ENCODE measurements around the gene LARP4B.
"Not testable (repeated sequence)": the region's sequence is repeated elsewhere in the genome, so short reads cannot be mapped to it uniquely, and the experiment has no call there.

LARP4B gene

DNA sequence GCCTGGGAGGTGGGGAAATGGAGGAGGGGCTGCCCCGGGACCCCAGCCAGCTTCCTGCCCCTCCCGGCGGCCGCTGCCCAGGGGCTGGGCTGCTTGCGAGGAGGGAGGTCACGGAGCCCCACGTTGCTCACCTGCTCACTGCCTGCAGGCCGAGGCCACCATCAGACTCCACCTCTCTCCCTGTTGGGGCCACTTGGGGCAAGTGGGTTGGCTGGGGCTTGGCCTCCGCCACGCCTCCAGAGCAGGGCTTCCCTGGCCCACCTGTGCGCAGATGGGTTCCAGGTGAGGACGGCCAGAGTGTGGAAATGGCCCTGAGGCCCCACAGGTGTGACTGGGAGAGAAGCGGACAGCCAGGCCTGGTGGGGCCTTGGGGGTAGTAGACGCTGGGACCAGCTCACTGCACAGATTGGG, 159.3 kb downstream of the LARP4B start:
- H3K27me3 ChIP-seq (ENCODE audit: control insufficient read depth, insufficient read depth, low read length), result no peaks in the 10 kb centered on the region
- no peaks in the 10 kb centered on the region for H3K4me1 ChIP-seq (ENCODE audit: control insufficient read depth, insufficient read depth, low read length)
- H3K9me3 ChIP-seq (ENCODE audit: control insufficient read depth, low read length), result no peaks in the 10 kb centered on the region
- H3K9ac ChIP-seq (ENCODE audit: low read length), result no peak overlapping the region
- H3K4me3 ChIP-seq (ENCODE audit: low read length), result no peak overlapping the region
- no peaks in the 10 kb centered on the region for H3K36me3 ChIP-seq (ENCODE audit: control insufficient read depth, insufficient read depth, low read length)

DNA sequence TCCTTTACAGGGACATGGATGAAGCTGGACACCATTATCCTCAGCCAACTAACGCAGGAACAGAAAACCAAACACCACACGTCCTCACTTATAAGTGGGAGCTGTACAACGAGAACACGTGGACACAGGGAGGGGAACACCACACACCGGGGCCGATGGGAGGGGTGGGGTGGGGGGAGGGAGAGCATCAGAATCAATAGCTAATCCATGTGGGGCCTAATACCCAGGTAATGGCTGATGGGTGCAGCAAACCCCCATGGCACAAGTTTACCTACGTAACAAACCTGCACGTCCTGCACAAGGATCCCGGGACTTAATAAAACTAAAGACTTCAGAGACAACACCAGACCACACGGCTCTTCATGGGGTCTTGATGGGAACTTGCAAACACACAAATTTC, 159.9 kb downstream of the LARP4B start:
- no peaks in the 10 kb centered on the region for H3K9me3 ChIP-seq (ENCODE audit: control insufficient read depth, low read length)
- no peaks in the 10 kb centered on the region for H3K4me1 ChIP-seq (ENCODE audit: control insufficient read depth, insufficient read depth, low read length)
- H3K9ac ChIP-seq (ENCODE audit: low read length), result no peak overlapping the region
- H3K4me3 ChIP-seq (ENCODE audit: low read length), result no peak overlapping the region
- no peaks in the 10 kb centered on the region for H3K36me3 ChIP-seq (ENCODE audit: control insufficient read depth, insufficient read depth, low read length)
- no peaks in the 10 kb centered on the region for H3K27me3 ChIP-seq (ENCODE audit: control insufficient read depth, insufficient read depth, low read length)

- H3K4me3 ChIP-seq (ENCODE audit: low read length), result no peak overlapping the region
- no peak overlapping the region for H3K9ac ChIP-seq (ENCODE audit: low read length)
- no peaks in the 10 kb centered on the region for H3K27me3 ChIP-seq (ENCODE audit: control insufficient read depth, insufficient read depth, low read length)
- H3K4me1 ChIP-seq (ENCODE audit: control insufficient read depth, insufficient read depth, low read length), result no peaks in the 10 kb centered on the region
- H3K36me3 ChIP-seq (ENCODE audit: control insufficient read depth, insufficient read depth, low read length), result no peaks in the 10 kb centered on the region
- no peaks in the 10 kb centered on the region for H3K9me3 ChIP-seq (ENCODE audit: control insufficient read depth, low read length)
These were observed 160.5 kb downstream of the LARP4B start for GRCh38 chr10:770975-771374.

DNA sequence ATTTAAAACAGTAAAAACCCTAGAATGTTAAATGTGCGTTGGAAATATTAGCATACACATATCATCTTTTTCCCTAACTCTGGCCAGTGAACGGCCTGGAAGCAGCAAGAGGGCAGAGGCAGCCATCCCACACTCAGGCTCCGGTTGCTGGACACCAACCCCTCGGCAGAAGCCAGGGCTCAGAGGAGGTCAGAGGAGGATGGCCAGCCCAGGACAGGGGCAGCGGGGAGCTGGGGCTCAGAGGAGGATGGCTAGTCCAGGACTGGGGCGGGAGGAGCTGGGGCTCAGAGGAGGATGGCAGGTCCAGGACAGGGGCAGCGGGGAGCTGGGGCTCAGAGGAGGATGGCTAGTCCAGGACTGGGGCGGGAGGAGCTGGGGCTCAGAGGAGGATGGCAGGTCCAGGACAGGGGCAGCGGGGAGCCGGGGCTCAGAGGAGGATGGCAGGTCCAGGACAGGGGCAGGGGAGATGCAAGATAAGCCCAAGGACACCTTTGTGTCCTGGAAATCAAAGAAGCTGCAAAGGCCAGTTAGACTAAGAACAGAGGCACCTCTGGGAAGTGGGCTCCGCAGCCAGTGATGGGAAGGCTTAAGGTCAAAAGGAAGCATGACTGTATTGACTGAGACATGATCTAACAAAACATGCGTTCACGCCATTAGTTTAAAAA, 161.3 kb downstream of the LARP4B start:
- not testable (repeated sequence) for H3K4me3 ChIP-seq (ENCODE audit: low read length); H3K9ac ChIP-seq (ENCODE audit: low read length); H3K4me1 ChIP-seq (ENCODE audit: control insufficient read depth, insufficient read depth, low read length); H3K27me3 ChIP-seq (ENCODE audit: control insufficient read depth, insufficient read depth, low read length); H3K9me3 ChIP-seq (ENCODE audit: control insufficient read depth, low read length); H3K36me3 ChIP-seq (ENCODE audit: control insufficient read depth, insufficient read depth, low read length)

DNA sequence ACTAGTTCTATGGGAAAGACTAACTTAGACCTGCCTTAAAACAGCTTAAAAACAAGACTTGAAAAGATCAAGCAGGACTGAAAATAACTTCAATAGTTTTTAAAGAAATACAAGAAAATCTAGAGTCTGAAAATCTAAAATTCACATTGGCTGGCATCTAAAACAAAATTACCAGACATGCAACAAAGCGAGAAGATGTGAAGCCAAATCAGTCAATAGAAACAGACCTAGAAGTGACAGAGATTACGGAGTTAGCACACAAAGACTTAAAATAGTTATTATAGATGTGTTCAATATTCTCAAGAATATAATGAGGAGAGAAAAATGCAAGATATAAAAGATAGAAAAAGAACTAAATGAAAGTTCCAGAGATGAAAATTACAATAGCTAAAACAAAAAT, 163.7 kb downstream of the LARP4B start:
- Histone ChIP-seq H3K9ac (ENCODE audit: low read length) (no peak overlapping the region), H3K4me1 (ENCODE audit: control insufficient read depth, insufficient read depth, low read length) (no peaks in the 10 kb centered on the region), H3K4me3 (ENCODE audit: low read length) (no peak overlapping the region), H3K36me3 (ENCODE audit: control insufficient read depth, insufficient read depth, low read length) (no peaks in the 10 kb centered on the region), H3K27me3 (ENCODE audit: control insufficient read depth, insufficient read depth, low read length) (no peaks in the 10 kb centered on the region), H3K9me3 (ENCODE audit: control insufficient read depth, low read length) (no peaks in the 10 kb centered on the region)

GRCh38 chr10:767211-767610, 164.3 kb downstream of the LARP4B start:
- H3K9me3 ChIP-seq (ENCODE audit: control insufficient read depth, low read length), result no peaks in the 10 kb centered on the region
- no peak overlapping the region for H3K9ac ChIP-seq (ENCODE audit: low read length)
- H3K4me1 ChIP-seq (ENCODE audit: control insufficient read depth, insufficient read depth, low read length), result no peaks in the 10 kb centered on the region
- H3K36me3 ChIP-seq (ENCODE audit: control insufficient read depth, insufficient read depth, low read length), result no peaks in the 10 kb centered on the region
- no peaks in the 10 kb centered on the region for H3K27me3 ChIP-seq (ENCODE audit: control insufficient read depth, insufficient read depth, low read length)
- no peak overlapping the region for H3K4me3 ChIP-seq (ENCODE audit: low read length)

DNA sequence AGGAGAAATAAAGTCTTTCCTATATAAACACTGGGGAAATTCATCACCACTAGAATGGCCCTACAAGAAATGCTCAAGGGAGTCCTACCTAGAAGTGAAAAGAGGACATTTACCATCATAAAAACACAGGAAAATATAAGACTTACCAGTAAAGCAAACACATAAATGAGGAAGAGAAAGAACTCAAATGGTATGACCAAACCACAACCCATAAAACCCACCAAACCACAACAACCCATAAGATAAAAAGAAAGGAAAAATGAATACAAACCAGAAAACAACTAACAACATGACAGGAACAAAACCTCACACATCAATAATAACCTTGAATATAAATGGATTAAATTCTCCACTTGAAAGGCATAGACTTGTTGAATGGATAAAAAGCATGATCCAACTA, 170.1 kb downstream of the LARP4B start:
- H3K27me3 ChIP-seq (ENCODE audit: control insufficient read depth, insufficient read depth, low read length), result no peaks in the 10 kb centered on the region
- H3K36me3 ChIP-seq (ENCODE audit: control insufficient read depth, insufficient read depth, low read length), result no peaks in the 10 kb centered on the region
- no peaks in the 10 kb centered on the region for H3K9me3 ChIP-seq (ENCODE audit: control insufficient read depth, low read length)
- no peak overlapping the region for H3K4me3 ChIP-seq (ENCODE audit: low read length)
- H3K9ac ChIP-seq (ENCODE audit: low read length), result no peak overlapping the region
- H3K4me1 ChIP-seq (ENCODE audit: control insufficient read depth, insufficient read depth, low read length), result no peaks in the 10 kb centered on the region

GRCh38 chr10:760622-761021, 170.9 kb downstream of the LARP4B start:
- Histone ChIP-seq H3K36me3 (ENCODE audit: control insufficient read depth, insufficient read depth, low read length) (no peaks in the 10 kb centered on the region), H3K9me3 (ENCODE audit: control insufficient read depth, low read length) (no peaks in the 10 kb centered on the region), H3K27me3 (ENCODE audit: control insufficient read depth, insufficient read depth, low read length) (no peaks in the 10 kb centered on the region), H3K9ac (ENCODE audit: low read length) (no peak overlapping the region), H3K4me1 (ENCODE audit: control insufficient read depth, insufficient read depth, low read length) (no peaks in the 10 kb centered on the region), H3K4me3 (ENCODE audit: low read length) (no peak overlapping the region)

DNA sequence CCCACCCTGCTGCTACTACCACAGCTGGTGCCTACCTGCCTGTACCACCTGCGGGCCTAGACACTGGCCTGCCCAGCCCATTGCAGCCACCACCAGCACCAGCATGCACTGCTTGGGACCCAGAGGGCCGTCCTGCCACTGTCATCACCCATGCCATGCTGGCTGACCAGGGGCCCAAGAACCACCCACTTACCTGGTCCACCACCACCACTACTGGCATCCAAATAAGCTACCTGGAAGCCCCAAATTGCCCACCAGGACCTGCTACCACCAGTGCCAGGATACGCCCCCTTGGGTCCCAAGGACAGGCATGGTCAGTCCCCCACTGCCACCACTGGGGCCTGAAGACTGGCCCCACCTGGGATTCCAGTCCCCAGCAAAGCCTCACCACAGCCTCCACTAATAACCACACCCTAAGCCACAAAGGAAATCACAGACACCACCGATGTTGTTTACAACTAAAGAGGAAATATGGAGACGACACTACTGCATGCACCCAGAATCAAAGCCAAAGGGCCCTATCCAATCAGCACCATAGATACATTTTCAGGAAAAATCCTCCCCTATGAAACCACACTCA, 171.5 kb downstream of the LARP4B start:
- H3K27me3 ChIP-seq (ENCODE audit: control insufficient read depth, insufficient read depth, low read length), result no peaks in the 10 kb centered on the region
- no peak overlapping the region for H3K9ac ChIP-seq (ENCODE audit: low read length)
- no peaks in the 10 kb centered on the region for H3K4me1 ChIP-seq (ENCODE audit: control insufficient read depth, insufficient read depth, low read length)
- H3K36me3 ChIP-seq (ENCODE audit: control insufficient read depth, insufficient read depth, low read length), result no peaks in the 10 kb centered on the region
- no peaks in the 10 kb centered on the region for H3K9me3 ChIP-seq (ENCODE audit: control insufficient read depth, low read length)
- no peak overlapping the region for H3K4me3 ChIP-seq (ENCODE audit: low read length)

Data from mucosa of stomach (tissue), 1 donor.